Stimulated activated CD8-positive, alpha-beta memory T cell treated with anti-CD3 and anti-CD28 coated beads, Interleukin-15, amount 100 ng/mL, for 1 hour (primary cell): ENCODE results near the gene ENAH.

Experiments used
- DNase-seq: peaks from one replicate; pipeline ENCODE4 v3.0.0-alpha.2; 2020; ENCODE audit warnings: low read depth

Gene ENAH

DNA sequence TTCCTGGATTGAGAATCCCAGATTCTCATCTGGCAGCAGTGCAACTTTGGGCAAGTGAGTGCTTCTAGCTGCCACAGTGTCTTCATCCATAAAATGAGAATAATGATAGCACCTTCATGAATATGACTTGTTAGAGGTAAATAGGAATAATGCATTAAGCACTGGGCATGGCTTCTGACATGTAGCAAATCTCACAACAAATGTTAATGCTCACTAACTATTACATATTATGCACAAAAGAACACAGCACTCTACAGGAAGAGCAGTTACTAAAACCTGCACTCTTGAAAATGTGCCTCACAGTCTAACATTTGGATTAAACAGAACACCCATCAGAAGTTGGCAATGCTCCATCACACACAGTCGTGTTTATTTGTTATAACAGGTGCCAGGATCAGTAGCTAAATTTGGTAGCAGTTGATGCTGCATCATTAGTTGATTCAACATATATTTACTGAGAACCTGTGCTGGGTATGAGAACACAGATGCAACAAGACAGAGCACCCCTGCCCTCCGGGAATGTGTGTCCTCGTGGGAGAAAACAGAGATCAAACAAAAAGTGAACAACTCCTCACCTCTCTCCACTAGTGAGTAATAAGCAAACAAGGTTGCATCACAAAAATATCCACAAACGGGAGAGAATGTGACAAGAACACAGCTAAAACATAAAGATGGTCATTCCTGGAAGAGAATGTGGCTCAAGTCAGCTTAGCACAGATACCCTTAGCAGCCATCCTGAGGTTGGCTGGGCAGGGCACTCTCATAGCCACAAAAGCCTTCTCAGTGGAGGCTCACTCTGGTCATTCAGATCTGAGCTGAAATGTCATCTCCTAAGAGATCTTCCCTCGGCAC, 198.9 kb downstream of the ENAH start:
- no peak for DNase-seq

DNA sequence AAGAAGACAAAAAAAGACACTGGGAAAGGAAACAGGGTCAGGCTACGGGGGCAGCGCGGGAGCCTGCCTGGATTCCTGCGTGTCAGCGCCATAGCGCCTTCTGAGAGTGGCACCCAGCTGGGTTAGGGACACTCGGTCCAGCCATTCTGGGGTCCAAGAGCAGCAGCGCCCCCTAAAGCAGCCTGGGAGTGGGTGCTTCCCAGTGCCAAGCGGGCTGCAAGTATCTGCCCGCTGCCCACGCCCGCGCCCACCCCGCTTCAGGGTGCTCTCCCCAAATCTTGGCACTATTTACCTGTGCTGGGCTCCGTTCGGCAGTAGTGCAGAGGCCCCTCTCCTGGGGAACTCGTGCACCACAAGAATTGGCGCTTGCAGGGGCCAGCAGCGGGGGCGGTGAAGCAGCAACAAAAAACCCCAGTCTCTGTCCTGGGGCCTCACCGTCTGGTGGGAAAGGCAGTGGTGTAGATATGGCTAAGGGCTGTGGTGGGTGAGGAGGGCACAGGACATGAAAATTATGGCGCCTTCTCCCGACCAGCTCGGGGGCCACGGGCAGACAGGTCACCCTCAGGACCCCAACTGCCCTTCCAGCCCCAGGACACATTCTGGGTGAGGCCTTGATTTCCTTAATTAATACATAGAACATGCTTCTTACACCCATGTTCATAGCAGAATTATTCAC, 200.9 kb downstream of the ENAH start:
- no peak for DNase-seq

DNA sequence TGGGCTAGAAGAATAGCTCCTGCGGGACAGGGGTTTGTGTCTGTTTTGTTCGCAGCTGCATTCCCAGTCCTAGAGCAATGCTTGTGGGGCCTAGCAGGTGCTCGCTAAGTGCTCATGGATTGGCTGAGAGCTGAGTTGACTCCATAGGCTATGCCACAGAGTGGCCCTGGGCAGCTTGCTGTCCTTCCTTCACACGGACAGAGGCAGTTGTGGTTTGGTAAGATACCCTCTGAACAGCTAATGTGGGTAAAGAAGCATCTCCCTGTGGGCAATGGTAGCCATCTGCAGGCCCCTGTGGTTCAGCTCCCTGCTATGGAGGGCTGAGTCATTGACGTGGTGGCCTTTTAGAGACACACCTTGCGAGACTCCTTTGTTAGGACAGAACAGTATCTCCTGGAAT, 201.6 kb downstream of the ENAH start:
- no peak for DNase-seq

GRCh38 chr1:225450491-225451191, 202.3 kb downstream of the ENAH start:
- DNase-seq = no peak

- DNase-seq = no peak
These were observed 203.1 kb downstream of the ENAH start for GRCh38 chr1:225449774-225450173.

- no peak for DNase-seq
These were observed 203.7 kb downstream of the ENAH start for GRCh38 chr1:225449261-225449660.

DNA sequence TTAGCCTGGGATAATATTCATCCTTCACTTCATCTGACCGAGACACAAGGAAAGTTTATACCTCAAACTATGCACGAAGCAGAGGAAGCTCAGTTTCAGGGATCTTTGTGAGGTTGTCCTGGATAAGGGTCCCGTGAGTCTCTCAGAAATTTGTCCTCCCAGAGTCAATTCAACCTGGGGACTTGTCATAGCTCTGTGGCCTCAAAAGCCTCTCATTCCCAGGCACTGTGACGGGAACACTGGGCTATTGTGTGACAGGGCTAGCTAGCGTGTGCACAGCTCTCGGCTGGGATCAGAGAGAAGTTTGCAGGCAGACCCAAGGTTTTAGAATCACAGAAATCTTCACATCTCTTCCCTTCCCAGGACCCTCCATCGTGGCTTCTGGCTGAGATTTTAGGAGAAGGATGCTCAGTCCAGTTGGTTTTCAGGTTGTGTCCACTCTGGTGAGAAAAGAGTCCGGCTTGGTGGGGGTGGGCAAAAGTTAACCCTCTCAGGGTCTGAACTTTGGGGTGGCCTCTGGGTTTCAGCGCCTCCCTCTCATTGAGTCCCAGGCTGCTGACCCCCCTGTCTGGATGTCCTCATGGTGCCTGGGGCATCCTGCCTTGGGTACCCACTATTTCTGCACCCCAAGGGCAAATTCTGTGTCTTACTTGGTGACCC, 204.6 kb downstream of the ENAH start:
- DNase-seq = no peak

GRCh38 chr1:225447650-225448089, 205.3 kb downstream of the ENAH start:
- DNase-seq = no peak

DNA sequence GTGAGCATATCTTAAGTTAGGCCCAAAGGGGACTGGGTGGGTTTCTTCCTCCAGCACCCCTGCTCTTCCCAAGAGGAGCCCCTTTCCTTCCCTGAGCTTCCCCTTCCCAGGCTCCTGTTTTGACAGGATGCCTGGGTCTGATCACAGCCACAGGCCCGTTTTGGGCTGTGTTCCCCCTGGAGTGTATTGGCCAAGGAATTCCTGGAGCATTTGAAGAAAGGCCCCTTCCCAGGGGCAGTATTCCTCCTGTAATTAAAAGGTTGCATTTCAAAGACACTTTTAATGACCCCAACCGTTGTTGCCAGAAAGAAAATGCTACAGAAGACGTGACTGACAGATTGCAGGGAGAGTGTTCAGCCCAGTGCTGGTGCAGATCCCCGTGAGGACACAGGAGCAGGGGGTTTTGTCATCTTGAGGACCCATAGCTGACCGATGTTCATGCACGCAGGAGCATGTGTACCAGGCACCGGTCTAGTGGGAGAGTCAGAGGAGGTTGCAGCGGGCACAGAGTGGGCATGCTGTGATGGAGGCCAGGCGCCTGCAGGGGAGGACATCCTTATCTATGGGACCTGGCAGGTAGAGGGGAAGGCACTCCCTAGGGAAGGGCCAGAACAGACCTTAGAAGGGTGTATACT, 205.8 kb downstream of the ENAH start:
- DNase-seq = no peak

- no peak for DNase-seq
These were observed 206.3 kb downstream of the ENAH start for GRCh38 chr1:225446595-225446960.

GRCh38 chr1:225445639-225446594, 207.0 kb downstream of the ENAH start:
- DNase-seq = no peak

- no peak for DNase-seq
These were observed 210.8 kb downstream of the ENAH start for GRCh38 chr1:225442123-225442505.

DNA sequence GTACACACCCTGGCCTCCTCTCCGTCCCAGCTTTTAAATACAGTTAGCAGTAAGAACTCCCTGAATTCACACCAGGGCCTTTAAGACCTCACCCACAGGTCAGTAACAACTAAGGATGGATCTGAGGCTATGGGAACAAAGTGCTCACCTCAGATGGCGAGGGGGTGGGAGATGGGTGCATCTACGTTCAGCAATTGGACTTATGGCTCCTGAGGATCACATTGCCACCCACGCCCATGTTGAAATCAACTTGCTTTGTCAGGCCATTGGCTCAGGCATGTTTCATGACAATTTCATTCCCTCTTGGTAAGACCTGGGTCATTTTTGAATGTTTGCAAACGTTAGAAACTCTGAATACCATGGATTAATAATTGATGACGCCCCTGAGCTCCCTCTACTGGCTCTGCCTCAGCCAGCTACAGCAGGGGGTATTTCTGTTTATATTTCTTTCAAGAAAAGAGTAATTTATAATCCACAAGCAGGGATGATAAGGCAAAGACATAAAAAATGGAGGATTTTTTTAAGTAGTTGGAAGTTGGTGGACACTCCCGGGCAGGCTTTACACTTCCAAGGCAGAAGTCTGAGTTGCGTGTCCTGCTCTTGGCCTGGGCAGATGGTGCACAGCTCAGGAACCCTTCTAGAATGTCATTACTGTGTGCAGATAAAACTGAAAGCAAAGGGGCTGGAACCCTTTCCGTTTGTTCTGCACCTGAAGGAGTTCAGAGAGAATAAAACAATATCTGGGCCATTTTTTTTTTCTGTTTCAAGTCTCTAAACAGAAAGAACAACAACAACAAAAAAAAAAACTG, 211.4 kb downstream of the ENAH start:
- no peak for DNase-seq

DNA sequence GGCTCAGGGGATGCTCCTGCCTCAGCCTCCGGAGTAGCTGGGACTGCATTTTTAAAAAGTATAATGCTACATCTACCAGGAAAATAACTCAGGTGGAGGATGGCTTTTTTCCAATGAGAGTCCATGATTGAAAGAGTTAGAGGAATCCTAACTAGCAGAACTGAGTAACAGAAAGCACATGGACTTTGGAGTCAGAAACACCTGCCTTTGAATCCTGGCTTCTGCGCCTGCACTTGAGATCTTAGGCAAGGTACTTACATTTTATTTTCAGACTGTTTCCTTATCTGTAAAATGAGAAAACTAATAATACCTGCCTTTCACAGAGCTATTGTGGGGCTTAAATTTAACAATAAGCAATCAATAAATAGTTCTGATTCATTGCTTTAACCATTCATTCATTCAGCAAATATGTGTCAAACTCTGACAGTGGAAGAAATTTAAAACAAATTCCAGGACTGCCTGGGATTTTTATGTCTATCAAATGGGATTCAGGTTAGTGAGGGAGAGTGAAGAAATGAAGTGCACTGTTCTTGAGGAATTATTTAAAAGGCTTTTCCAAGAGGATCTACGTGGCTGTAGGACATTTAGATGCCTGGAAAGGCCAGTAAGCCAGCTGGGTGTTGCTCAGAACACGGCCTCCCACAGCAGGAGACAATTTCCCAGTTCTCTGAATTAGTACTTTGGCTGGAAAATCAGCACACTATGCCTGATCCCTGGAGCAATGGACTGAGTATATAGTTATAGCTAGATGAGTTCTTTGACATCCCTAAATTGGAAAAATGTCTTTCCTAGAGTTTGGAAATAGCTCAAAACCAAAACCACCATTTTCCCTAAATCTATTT, 212.3 kb downstream of the ENAH start:
- no peak for DNase-seq

GRCh38 chr1:225437710-225438437, 215.0 kb downstream of the ENAH start:
- no peak for DNase-seq
